Right ventricle myocardium inferior (tissue), 1 donor: Measurements from ENCODE around the gene CDKL4. TPM values are rescaled to one million over a fixed set of nuclear protein-coding genes. Genes with fewer than 3 reads are reported as not detected.
"Not testable (repeated sequence)": the region's sequence is repeated elsewhere in the genome, so short reads cannot be mapped to it uniquely, and the experiment has no call there.

Experiments used
- ATAC-seq: fragments of 200-7000 bp; cut with Tn5 transposase; one replicate; pipeline ENCODE4 v1.9.1; 2020; ENCODE audit warnings: mild to moderate bottlenecking, moderate library complexity
- DNase-seq: peaks from one replicate; pipeline ENCODE4 v3.0.0; 2021; ENCODE audit errors: missing footprints
- intact Hi-C: fragments of 100-400 bp; cut with DNase I; formaldehyde crosslinking; loops from one replicate; pipeline ENCODE4 v1.11.0; 2022
- total RNA-seq: library from RNA; stranded (reverse); fragmentation: NEBNext Ultra II Directional; extraction: Animal tissue kit (Norgen Biotek cat#: 25700); gene quantifications from one replicate; pipeline ENCODE4 v1.2.1, GENCODE V29; 2021
- donor health status: DM: no; HTN: yes; CAD: no; lungs with severe emphysema.

CDKL4 gene
- total RNA-seq, 1 donor from 2014 or later = 0.22 TPM

DNA sequence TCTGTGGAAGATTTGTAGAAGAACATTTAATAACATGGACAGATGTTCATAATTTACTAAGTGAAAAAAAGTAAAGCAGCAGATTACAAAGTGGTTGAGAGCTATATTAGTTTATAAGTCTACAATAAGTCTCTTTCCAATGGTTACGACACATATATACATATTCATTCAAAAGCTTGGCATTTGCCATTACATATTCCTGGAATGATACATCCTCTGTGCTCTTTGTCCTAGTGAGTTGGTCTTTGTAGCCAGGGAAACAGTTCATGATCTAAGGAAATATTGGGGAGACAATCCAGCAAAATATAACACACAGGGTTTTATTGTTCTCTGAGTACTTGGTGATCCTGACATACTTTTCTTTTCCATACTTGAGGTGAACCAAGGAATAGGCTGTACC is 90.5 kb downstream of the CDKL4 start:
- ATAC-seq (no peak), DNase-seq (no peak)
- intact Hi-C loops = no loop called here

DNA sequence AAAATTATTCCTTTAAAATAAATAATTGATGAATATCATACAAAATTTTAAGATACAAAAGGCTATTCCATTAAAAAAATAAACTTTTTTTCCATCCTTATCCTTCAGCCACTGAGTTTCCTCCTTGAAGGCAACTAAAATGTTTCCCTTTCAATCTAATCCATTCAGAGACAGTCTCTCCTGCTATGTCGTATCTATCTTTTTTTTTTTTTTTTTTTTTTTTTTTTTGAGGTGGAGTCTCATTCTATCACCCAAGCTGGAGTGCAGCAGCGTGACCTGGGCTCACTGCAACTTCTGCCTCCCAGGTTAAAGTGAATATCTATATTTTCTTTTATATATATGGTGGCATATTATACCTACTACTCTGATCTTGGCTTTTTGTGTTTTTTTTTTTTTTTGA is 91.3 kb downstream of the CDKL4 start:
- DNase-seq = no peak
- intact Hi-C loops = no loop called here
- ATAC-seq = no peak

DNA sequence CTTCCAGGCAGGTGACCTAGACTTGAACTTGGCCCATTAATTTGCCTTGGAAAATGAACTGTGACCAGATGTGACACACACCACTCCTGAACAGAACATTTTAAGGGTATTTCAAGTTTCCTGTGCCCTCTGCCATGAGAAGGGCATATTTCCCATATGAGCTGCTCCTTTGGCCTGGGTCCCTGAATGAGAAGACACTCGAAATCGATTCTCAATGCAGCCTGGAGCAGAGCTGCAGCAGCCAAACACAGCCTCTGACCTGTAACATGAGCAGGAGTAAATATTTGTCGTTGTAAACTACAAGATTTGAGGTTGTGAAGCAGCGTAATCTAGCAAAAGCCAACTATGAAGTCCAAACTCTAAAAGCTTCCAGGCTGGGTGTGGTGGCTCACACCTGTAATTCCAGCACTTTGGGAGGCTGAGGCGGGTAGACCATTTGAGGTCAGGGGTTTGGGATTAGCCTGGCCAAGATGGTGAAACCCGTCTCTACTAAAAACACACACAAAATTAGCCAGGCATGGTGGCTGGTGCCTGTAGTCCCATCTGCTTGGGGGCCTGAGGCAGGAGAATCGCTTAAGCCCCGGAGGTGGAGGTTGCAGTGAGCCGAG is 92.8 kb downstream of the CDKL4 start:
- ATAC-seq (no peak), DNase-seq (no peak)
- intact Hi-C loops = no loop called here

DNA sequence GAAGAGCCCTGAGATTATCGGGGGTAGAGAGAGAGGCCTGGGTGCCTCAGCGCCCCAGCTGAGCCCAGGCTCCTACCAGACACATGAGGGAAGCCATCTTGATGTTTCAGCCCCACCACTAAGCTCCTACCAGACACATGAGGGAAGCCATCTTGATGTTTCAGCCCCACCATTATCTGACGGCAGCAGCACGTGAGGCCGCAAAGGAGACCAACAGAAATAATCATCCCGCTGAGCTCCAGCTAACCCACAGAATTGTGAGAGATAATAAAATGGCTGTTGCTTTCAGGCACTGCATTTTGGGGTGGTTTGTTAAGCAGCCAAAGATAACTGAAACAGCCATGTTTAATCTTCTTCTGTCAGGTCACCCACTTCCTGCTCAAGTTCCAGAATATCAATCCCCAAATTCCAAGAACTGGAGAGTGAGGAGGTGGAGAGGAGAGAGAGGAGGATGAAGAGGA is 93.6 kb downstream of the CDKL4 start:
- intact Hi-C loops = no loop called here
- no peak for ATAC-seq
- DNase-seq = no peak

DNA sequence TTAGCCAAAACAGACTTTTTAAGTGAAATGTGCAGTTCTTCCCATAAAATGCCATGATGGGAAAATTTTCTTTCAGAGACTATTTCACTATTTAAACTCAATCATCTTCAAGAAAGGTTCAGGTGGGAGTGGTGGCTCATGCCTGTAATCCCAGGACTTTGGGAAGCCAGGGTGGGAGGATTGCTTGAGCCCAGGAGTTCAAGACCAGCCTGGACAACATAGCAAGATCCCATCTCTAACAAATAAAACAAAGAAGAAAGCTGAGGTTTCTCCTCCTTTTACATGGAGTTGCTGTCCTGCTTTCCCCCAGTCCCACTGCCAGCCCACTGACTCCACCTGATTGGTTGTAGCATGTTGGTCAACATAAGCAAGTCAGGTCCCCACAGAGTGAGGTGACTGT is 97.1 kb downstream of the CDKL4 start:
- DNase-seq (no peak), ATAC-seq (no peak)
- intact Hi-C loops = no loop called here

DNA sequence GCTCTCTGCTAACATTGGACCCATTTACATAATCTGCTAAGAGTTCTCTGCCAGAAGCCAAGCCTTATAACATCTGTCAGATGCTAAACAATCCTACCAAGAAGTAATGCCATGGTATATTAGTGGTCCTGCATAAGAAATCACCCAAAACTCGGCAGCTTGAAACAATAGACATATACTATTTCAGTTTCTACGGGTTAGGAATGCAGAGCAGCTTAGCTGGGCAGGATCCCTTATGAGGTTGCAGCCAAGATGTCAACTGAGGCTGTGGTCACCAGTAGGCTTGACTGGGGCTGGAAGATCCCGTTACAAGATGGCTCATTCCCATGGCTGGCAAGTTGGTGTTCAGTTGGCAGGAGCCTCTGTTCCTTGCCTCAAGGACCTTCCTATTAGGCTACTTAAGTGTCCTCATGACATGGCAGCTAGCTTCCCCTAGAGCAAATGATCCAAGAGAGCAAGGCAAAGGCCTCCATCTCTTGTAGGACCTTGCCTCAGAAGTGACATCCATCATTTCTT is 97.8 kb downstream of the CDKL4 start:
- ATAC-seq = no peak
- intact Hi-C loops = no loop called here
- DNase-seq = no peak

DNA sequence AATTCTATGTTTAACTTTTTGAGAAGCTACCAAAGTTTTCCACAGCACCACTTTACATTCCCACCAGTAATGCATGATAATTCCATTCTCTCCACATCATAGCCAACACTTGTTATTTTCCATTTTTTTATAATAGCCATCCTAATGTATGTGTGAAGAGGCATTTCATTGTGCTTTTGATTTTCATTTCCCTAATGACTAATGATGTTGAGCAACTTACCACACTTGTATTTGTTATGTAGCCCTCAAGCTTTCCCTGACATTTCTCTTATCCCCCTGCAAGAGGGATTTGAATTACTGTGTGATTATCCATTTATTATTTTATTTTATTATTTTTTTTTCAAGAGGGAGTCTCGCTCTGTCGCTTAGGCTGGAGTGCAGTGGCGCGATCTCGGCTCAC is 99.4 kb downstream of the CDKL4 start:
- intact Hi-C loops = no loop called here
- DNase-seq (no peak), ATAC-seq (no peak)

DNA sequence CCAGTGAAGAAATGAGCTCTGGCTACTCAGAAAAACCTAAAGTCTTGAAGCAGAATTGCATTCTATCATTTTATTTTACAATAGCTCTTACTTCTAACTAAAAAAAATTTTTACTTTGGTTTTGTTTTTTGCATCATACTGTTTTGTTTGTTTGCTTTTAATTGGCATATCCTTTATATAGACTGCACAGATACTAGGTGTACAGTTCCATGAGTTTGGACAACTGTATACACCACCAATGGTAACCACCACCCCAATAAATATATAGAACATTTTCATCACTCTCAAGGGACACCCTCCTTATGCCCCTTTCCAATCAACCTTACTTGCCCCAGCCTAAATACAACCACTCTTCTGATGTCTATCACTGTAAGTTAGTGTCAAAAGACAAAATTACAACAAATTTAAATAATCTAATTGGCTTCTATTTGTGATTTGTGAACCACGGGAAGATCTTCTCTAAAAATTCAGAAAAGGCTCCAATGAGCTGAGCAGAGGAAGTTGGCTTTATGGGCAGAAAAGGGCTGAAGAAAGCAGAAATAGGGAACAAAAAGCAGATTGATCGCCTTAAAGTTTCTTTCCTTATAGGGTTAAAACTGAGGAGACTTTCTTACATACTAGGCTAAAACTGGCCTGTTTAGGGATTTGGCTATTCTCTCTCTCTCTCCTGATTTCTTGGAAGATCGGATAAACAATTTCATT is 100.7 kb downstream of the CDKL4 start:
- intact Hi-C loops = no loop called here
- no peak for DNase-seq
- ATAC-seq = no peak

DNA sequence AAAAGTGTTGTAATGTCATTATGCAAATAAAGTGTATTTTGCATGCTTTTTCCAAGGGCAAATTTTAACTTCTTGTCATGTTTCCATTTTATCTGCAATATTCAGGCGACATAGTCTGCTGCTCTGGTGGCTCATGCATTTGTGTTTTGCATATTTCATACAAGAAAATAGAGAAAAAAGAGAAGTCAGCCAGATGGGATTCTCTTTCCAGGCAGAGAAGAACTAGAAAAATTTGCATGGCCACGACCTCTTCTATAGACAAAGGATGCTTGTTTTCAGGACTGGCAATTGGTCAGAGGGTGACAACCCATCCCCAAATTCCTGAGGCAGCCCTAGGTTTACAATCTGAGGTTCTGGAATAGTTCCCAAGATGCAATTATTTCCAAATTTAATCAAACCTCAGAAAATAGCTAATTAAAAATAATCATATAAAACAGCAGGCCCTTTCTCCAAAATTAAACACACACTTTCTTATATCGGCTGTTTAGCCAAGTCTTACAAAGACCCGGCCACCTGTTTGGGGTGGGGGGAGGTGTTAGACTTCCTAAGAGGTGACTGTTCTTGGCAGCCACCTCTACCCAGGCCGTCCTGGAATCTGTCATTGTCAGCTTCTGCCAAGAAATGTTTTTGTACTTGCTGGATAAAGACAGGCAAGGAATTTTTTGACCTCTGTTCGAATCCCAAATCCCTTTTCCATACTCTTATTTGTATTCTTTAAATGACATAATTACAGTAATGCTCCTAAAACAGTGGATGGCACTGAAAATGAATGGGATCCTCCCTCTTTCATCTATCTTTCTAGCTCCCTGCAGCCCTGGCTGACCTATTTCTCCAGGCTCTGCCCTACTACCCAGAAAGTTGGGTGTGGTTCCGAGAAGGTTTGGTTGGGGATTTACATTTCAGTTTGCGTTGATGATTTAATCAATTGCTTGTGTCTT is 102.2 kb downstream of the CDKL4 start:
- ATAC-seq = peak; percentile 66
- intact Hi-C loops = no loop called here
- no peak for DNase-seq

DNA sequence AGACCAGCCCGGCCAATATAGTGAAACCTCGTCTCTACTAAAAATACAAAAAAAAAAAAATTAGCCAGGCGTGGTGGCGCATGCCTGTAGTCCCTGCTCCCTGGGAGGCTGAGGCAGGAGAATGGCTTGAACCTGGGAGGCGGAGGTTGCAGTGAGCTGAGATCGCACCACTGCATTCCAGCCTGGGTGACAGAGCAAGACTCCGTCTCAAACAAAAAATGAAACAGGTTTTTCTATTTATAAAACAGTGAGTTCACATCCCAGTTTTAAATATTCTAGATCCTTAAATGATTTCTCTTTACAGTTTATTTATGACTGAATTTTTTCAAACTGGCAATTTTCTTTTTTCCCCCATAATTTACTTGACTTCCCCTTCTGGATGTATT is 102.8 kb downstream of the CDKL4 start:
- DNase-seq, intact Hi-C loops, ATAC-seq: not testable (repeated sequence)

DNA sequence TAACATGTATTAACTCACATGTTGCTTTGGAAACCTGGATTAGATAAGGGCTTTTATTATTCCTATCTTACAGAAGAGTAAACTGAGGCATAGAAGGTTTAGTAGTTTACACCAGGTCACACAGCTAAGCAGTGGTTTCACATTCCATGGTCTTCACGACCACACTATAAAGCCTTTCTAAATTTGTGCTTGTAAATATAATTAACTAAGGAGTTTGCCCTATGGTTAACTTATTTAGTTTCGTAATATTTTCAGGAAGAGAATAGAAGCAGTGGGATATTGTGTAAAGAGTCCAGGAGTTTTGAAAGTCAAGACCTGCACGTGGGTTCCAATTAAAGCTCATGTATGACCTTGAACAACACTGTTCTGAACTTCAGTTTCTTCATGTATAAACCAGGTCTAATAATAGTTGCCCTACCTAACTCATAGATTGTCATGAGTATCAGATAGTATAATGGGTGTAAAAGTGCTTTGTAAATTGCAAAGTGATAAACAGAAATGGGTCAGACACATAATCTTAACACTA is 103.4 kb downstream of the CDKL4 start:
- ATAC-seq (peak; percentile 67), DNase-seq (no peak)
- intact Hi-C loops = no loop called here

DNA sequence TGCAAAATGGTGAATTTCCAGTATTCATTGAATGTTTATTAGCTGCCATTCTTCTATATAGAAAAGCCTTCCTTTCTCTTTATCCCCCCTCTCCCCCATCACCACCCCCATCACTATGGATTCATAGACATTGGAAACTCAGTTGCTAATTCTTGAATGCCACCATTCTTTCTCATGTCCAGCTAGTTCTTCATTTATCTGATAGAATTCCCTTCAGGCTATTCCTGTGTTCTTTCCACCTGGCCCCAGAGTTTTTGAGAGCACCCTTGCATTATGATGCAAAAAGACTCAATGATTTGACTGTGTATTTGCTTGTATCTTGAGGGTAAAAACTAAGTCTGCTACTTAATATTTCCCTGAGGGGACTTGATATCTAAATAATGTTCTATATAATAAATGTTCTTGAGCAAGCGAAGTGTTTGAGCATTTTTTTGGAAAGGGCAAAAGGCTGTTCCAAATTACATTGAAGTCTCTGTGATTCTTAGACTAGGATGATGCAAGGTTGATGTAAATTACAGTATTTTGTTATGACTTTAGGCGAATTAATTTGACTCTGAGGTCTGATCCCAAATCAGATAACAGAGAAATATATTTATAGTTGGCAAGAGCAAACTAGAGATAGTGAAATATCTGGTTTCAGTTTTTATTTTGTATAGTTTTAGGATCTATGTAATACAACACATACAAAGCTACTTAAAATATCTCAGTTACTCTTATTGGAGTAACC is 104.1 kb downstream of the CDKL4 start:
- DNase-seq (no peak), ATAC-seq (no peak)
- intact Hi-C loops = no loop called here

DNA sequence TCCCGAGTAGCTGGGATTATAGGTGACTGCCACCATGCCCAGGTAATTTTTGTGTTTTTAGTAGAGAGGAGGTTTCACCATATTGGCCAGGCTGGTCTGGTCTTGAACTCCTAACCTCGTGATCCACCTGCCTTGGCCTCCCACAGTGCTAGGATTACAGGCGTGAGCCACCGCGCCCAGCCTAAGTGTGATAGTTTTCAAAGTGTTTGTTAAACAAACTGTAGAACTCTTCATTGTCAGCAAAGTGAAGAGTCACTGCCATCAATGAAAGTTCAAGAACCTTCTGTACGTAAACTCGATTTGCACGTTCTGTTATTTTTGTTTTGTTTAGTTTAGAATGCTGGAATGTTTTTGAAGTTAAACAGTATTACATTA is 104.9 kb downstream of the CDKL4 start:
- intact Hi-C loops = no loop called here
- no peak for ATAC-seq

DNA sequence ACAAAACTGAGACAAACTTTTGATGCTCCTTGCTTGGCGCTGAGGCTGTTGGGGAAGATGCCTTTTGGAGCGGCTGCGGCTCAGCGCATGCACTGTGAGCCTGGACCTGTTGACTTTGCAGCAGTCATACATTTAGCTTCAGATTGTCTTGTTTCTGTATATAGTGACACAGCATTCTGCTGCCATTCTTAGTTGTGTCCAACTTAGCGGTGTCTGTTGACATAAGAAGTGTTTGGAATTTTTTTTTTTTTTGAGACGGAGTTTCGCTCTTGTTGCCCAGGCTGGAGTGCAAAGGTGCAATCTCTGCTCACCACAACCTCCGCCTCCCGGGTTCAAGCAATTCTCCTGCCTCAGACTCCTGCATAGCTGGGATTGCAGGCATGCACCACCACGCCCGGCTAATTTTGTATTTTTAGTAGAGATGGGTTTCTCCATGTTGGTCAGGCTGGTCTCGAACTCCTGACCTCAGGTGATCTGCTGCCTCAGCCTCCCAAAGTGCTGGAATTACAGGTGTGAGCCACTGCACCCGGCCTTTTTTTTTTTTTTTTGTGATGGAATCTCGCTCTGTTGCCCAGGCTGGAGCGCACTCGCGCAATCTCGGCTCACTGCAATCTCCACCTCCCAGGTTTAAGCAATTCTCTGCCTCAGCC is 105.5 kb downstream of the CDKL4 start:
- DNase-seq, ATAC-seq, intact Hi-C loops: not testable (repeated sequence)

More for the DNA sequence above, 104.9 kb downstream of the CDKL4 start:
- DNase-seq = no peak

DNA sequence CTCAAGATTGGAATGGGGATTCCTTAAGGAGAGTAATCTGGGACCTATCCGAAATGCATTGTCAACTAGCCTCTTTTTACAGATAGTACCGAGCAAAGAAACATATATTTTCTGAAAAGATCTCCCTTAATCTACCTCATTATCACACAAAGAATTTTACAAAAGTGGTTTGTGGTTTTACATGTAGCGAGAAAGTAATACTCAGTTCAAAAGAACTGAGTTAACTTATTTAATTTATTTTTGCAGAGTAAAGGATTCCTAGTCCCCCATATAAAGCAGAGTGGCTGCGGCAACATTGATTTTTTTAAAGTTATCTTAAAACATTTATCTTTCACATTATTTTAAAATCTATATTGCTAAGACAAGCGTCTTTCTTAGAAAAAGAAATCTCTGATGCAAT is 107.0 kb downstream of the CDKL4 start:
- ATAC-seq = no peak
- intact Hi-C loops = no loop called here
- DNase-seq = no peak

DNA sequence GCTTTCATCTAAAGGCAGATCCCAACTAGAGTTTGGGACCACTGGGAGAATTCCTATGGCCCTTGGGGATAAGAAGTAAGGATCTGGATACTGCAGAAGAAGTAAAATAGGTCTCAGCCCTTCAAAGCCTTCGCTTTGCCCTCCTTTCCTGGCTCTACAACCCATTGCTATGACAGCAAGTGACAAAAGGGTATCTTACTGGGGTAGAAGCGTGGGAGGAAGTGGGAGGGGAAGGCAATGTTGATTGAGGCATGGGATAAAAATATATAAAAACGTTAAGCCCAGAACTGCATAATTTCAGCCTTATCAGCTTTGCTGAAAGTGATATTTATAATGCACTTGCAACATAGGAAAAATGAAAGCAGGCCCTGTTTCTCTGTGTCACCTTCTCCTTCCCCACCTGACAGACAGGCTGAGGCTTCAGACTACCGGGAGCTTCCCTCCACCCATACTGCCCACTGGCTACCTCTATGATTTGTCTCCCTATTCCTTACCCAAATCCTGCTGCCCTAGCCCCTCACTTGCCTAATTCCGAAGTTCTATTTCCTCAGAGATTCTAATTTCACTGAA is 108.0 kb downstream of the CDKL4 start:
- ATAC-seq = no peak
- intact Hi-C loops = no loop called here
- DNase-seq = no peak

DNA sequence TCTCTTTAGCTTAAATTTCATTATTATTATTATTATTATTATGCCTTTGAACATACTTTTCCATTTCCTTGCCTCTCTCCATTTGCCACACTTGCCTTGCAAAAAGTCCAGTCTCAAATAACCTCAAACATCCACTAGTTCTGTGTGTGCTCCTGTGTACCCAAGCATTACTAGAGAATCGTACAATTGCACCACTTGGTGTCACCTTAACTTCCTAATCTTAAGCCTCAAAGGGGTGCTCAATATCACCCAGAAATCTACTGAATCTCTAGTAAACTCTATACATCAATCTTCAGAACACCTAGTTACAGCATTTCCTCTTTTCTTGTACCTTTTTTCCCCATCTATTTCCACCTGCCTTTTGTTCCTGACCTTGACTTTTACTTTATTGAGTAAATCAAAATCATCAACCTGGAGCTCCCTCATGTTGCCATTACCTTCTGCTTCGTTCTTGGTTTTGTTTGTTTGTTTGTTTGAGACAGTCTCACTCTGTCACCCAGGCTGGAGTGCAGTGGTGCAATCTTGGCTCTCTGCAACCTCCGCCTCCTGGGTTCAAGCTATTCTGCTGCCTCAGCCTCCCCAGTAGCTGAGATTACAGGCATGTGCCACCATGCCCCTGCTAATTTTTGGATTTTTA is 110.4 kb downstream of the CDKL4 start:
- ATAC-seq = no peak
- no peak for DNase-seq
- intact Hi-C loops = no loop called here
